ENCODE data around the gene PPP1R37.
A peak's percentile ranks its signal among the peaks of the same experiment; 100 is the strongest.

PPP1R37 gene

DNA sequence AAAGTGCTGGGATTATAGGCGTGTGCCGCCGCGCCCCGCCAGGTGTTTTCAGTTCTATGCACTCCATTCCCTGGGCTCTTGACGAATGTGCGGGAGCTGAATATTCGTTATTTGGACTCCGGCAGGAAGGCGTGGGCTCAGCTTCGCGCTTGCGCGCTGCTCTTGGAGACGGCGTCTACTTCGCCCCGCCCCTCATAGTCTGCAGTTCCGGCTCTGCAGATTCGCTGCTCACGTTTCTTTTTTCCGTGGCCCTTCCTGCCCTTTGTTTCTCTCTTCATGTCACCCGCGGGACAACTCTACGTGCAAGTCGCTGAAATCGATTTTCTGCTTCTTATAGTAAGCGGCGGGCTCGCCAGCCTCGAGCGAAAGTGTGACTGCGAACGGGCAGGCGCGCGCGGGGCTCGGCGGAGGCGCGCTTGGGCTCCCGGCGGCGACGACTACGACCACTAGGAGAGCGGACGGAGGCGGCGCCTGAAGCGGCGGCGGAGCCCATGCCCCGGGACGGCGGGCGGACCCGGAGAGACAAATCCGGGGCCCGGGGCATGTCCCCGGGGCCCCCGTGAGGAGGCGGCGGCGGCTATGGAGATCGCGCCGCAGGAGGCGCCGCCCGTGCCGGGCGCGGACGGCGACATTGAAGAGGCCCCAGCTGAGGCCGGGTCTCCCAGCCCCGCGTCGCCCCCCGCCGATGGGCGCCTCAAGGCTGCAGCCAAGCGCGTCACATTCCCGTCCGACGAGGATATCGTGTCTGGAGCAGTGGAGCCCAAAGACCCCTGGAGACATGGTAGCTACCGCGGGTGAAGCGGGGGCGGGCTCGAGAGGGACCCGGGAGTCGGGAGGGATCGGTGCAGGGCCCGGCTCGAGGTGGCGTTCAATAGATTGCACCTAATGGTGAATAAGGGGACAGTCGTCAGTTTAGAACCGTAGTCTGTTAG, at the start of gene PPP1R37:
Gene PPP1R37 (plus strand): TSS at position 433 of the 932 bp plus-strand sequence. CDS start 147 bp downstream, at position 580.
- peak; percentile 83 for DNase-seq

DNA sequence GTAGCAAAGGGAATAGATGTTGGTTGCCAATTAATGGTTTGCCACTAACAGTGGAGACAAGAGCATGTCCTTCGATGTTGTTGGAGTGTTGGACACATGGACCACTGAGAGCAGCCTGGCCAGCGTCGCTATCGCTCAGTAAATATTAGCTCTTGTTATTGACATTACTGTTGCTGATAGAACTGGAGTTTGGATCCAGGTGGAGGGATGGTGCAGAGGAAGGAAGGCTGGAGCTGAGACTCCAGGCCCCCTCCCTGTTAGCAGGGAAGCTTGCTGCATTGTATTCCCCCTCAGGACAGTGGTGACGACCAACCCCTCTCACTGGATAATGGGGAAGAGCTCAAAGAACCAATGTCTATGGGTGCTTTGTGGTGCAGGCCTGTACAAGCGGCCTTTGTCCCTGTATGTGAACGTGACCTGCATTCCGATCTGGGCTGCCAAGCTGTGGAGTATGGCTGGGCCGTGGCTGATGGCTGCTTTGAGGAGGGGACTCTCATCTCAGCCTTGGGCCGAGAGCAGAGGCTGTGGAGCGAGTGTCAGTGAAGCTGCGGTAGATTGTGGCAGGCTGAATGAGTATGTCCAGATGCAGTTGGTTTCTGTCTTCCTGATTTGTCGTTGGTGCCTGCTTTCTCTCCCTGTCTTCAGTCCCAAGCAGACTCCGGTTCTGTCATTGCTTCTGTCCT, 47.2 kb upstream of the PPP1R37 start:
- DNase-seq, result no peak

- no peak for DNase-seq
Measured at GRCh38 chr19:45046355-45046754, 46.6 kb upstream of the PPP1R37 start.

DNA sequence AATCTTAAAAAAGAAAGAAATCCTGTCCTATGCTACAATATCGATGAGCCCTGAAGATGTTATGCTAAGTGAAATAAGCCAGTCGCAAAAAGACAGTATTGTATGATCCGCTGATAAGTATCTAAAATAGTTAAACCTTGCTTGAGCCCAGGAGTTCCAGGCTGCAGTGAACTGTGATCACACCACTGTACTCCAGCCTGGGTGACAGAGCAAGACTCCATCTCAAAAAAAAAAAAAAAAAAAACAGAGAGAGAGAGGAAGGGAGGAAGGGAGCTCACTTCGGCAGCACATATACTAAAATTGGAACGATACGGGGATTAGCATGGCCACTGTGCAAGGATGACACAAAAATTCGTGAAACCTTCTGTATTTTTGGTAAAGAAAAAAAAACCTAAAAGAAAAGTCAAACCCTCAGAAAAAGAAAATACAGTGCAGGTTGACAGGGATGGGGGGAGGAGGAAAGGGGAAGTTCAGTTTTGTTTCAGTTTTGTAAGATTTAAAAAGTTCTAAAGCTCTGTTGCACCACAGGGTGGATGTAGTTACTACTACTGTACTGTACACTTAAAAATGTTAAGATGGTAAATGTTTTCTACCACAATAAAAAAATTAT, 45.7 kb upstream of the PPP1R37 start:
- DNase-seq, result no peak

DNA sequence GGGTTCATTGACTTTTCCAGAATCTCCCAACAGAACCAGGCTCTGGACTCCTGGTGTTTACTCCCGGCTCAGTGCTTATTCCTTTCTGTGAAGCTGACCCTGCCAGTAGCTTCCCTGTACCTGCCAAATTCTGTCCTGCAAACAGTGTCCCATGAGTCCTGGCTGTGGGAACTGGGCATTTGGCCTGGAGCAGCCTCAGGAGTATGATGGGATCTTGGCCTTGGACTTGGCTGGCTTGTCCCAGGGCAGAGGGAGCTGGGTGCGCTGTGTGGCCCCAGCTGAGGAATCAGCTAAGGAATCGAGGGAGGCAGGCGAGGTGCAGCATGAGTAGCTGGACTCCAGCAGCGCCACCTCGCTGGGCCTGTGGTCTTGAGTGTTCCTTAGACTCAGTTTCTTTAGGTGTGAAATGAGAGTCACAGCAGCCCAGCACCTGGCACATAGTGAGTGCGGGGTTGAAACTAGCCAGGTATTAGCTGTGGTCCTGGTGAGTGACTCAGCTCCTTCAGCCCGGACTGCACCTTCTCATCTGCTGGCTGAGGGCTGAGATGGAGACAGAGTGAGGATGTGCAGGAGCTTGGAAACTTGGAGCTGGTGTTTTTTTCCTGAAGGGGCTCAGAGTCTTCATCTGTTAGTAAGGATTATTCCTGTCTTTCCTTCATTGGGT, 43.8 kb upstream of the PPP1R37 start:
- no peak for DNase-seq

GRCh38 chr19:45050036-45050435, 42.9 kb upstream of the PPP1R37 start:
- DNase-seq, result no peak

DNA sequence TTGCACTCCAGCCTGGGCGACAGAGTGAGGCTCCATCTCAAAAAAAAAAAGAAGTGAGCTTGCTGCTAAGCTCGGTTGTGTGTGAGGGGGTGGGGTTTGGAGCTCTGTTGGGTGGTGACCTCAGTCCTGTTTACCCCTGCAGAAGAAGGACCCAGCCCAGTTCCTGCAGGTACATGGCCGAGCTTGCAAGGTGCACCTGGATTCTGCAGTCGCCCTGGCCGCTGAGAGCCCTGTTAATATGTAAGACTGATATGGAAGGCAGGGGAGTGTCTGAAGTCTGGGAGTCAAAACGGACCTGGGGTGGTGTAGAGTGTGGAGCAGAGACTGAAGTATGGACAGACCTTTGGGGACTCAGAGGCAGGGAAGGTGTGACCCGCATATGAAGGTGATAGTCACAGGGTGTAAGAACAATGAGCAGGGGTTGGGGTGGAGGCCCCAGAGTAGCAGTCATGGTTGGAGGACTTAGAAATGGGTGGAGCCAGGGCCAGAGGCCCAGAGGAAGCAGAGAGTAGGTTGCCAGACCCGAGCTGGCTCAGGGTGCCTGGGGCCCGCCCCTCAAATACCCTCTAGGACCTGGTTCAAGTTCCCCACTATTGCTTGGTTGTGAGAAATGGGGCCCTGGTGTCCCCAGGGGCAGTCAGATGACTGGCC, 40.9 kb upstream of the PPP1R37 start:
- no peak for DNase-seq

GRCh38 chr19:45056831-45057230, 36.1 kb upstream of the PPP1R37 start:
- DNase-seq, result no peak

- DNase-seq, result no peak
Measured at GRCh38 chr19:45057444-45057843, 35.5 kb upstream of the PPP1R37 start.

GRCh38 chr19:45058622-45059159, 34.3 kb upstream of the PPP1R37 start:
- no peak for DNase-seq

DNA sequence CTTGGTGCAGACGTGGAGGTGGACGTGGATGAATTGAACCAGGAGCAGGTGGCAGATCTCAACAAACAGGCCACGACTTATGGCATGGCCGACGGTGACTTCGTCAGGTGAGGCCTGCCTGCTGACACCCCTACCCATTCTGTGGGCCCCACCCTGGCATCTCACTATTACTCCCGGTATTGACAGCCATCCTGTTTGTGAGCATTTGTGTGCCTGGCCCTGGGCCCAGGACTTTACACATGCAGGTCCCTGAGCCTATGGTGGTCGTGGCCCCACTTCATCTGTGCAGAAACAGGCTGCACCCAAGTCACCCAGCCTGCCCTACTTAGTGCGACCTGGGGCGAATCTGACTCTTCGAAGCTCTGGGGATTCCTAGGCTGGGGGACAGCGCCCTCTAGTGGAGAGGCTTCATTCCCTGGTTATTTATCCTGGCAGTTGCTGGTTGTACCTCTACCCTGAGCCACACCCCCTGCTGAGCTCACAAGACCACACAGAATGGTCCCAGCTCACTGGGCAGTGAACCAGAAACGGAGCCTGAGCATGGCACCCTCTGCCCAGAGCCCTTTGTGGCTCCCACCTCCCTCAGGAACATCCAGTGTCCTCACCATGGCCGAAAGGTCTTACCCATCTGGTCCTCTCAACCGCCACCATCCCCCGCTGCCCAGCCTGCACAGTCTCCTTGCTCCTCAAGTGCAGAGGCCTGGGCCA, 33.6 kb upstream of the PPP1R37 start:
- peak; percentile 67 for DNase-seq

GRCh38 chr19:45061965-45062364, 31.0 kb upstream of the PPP1R37 start:
- DNase-seq, result no peak

GRCh38 chr19:45063851-45064801, 28.9 kb upstream of the PPP1R37 start:
- no peak for DNase-seq

DNA sequence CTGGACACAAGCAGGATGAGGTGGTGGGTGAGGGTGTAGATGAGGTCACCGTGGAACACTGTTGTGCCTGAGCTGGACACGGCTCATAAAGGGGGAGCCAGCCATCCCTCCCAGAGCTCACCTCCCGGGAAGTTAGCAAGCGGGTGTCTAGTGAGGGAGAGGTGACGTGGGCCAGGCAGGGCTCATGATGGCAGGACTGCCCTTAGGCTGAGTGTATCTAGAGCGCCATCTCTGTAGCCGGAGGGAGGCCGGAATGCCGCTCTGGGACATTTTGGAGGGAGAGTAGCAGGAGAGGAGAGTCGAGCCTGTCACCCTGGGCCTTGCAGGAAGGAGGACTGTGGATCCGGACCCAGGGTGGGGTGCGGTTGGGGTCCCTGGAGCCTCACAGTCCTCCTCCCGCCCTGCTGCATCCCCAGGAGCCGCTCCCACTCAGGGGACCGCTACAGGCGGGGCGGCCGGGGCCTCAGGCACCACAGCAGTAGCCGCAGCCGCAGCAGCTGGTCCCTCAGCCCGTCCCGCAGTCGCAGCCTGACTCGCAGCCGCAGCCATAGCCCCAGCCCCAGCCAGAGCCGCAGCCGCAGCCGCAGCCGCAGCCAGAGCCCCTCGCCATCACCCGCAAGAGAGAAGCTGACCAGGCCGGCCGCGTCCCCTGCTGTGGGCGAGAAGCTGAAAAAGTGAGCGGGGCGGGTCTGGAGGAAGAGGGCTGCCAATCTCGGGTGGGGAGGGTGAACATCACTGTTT, 25.9 kb upstream of the PPP1R37 start:
- no peak for DNase-seq

DNA sequence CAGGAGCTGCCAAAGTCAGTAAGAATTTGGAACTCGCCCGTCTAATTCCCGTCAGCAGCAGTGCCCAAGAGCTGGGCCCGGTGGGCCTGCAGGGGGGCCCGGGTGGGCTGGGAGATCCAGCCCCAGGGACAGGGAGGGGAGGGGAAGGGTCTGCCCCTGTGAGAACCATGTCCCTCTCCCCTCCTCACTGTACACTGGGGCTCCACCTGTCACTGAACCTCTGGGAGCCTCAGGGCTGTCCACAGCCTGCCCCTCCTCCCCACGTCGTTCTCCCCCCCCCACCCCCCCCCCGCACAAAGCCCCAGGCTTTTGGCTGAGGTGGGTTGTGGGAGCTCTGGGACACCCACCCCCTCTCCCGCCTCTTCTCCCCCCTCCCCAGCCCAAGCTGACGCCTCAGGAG, 24.9 kb upstream of the PPP1R37 start:
- no peak for DNase-seq

DNA sequence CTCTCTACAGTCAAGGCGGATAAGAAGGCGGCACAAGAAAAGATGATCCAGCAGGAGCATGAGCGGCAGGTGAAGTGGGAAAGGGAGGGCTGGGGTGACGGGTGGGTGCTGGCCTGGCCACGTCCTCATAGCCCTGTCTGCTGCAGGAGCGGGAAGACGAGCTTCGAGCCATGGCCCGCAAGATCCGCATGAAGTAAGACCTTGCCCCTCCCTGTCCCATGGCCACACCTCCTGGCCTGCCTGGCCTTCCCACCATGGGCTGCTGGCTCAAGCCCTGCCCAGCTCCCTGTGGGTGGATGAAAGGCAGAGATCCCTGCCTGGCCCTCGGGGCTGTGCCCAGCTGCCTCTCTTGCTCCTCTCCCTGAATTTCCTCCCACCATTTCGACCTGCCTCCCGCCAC, 23.9 kb upstream of the PPP1R37 start:
- no peak for DNase-seq

DNA sequence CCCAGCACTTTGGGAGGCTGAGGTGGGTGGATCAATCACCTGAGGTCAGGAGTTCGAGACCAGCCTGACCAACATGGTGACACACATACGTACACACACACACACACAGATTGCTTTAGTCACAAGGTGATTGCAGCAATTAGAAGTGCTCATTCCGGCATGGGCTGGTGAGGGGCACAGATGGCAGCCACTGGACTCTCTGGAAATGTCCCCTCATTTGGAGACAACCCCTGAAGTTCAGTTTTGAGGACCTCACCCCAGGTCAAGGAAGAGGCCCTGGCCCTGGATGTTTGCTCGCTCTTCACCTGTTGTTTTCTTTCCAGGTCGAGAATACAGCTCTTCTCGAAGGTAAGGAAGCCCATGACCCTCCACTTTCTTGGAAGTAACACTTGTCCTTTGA, 22.8 kb upstream of the PPP1R37 start:
- DNase-seq, result no peak

DNA sequence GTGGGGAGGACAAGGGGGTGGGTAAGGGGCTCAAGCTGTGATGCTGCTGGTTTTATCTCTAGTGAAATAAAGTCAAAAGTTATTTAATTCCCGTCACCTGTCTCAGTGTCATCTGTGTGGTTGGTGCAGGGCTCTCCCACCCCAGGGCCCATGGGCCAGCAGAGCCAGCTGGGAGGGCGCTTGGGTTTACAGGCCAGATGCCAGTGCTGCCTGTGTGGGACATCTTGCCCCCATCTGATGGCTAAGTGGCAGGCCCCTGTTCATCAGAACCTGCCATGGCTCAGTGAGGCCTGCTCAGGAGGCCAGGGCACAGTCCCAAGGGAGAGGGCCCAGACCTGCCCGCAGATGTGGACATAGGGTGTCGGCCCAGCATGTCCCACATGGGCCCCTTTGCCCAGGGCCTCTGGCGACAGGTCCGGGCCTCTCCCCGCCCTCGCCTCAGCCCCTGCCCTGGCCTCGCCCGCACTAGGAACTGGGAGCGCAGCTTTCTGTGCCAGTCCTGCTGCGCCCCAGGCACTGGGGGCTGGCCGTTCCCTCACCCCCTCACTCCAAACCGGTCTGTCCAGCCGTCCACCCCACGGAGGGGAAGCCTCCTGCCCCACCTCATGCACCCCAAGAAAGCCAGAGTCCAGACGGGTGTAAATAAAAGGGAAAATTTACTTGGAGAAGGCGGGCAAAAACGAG, 22.0 kb upstream of the PPP1R37 start:
- no peak for DNase-seq

GRCh38 chr19:45071545-45071938, 21.4 kb upstream of the PPP1R37 start:
- DNase-seq, result no peak
